NCI-H82 (cell line): Measurements from ENCODE around the gene CD300A.
A peak's percentile ranks its signal among the peaks of the same experiment; 100 is the strongest.
"Not testable (repeated sequence)": the region's sequence is repeated elsewhere in the genome, so short reads cannot be mapped to it uniquely, and the experiment has no call there.

Experiments
- DNase-seq: peaks from one replicate; lab custom pipeline; 2025; lab: John Stamatoyannopoulos, UW

The CD300A gene

GRCh38 chr17:74478420-74479100 is 12.1 kb downstream of the CD300A start:
- DNase-seq: no peak

GRCh38 chr17:74480290-74480689 is 13.9 kb downstream of the CD300A start:
- DNase-seq: no peak

DNA sequence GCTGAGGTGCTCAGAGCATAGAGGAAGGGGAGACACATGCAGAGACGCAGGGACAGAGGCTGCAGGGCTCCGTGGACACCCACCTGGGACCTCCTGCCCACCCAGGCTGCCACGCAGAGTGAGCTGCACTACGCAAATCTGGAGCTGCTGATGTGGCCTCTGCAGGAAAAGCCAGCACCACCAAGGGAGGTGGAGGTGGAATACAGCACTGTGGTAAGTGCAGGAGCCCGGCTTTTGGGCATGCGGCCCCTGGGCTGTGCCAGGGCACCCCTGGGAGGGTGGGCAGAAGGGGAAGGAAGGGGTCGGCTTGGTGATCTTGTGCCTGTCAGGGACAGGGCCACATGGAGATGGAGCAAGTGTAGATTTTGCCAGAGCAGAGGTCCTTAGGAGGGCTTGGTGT is 15.2 kb downstream of the CD300A start:
- no peak for DNase-seq

DNA sequence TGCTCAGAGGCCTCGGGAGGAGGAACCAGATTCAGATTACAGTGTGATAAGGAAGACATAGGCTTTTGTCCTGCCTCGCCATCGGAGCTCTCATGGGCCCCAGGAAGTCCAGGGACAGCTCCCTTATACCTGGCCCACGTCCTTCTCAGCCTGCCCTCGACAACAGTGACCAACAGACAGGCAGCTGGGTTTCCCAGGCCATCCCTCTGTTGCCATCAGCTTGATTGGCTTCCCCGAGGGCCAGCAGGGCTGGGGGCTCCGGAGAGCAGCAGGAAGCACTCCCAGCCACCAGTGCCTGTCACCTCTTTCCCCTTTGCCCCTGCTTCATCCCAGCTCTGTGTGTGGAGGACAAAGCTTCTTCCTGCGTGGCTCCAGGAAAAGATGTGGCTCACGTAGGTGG is 17.6 kb downstream of the CD300A start:
- DNase-seq: no peak

GRCh38 chr17:74485022-74485743 is 18.7 kb downstream of the CD300A start:
- no peak for DNase-seq

- no peak for DNase-seq
Measured at GRCh38 chr17:74485841-74486240, 19.4 kb downstream of the CD300A start.

DNA sequence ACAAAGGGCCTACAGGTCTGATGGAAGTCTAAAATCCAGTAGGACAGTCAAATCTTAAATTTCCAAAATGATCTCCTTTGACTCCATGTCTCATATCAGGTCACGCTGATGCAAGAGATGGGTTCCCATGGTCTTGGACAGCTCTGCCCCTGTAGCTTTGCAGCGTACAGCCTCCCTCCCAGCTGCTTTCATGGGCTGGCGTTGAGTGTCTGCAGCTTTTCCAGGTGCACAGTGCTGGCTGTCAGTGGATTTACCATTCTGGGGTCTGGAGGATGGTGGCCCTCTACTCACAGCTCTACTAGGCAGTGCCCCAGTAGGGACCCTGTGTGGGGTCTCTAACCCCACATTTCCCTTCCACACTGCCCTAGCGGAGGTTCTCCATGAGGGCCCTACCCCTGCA is 21.8 kb downstream of the CD300A start:
- not testable (repeated sequence) for DNase-seq

DNA sequence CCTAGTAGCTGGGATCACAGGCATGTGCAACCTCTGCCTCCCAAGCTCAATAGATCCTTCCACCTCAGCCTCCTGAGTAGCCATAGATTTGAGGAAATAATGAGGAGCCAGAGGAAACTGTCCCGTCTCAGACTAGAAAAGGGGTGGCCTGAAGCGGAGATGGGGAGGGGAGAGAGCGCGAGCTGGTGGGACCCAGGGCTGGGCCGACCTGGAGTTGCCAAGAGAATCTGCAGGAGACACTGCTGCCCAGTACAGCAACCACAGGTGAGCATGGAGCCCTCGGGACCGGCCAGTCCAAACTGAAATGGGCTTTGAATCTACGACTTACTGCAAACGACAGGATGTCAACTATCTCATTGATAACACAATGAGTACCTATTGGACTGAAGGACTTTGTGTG is 24.3 kb downstream of the CD300A start:
- no peak for DNase-seq

GRCh38 chr17:74491626-74492025 is 25.2 kb downstream of the CD300A start:
- no peak for DNase-seq

DNA sequence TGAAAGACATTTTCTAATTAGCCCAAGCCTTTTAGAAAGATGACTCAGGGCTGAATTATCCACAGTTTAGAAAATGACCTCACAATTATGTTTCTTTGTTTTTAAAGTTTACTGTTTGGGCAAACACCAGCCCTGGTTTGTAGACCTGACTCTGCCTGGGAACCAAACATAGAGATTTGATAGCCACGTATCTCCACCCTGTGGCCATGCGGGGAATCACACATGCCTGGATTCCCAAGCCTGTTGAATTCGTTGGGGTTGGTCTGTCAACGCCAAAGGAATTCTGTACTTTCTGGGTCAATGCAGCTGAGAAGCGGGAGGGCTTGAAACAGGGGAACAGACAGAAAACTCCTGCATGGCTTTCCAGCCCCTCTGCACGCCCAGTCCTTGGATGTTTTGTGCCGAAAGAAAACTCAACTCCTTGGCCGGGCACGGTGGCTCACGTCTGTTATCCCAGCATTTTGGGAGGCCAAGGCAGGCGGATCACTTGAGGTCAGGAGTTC is 26.9 kb downstream of the CD300A start:
- DNase-seq: peak; percentile 84

DNA sequence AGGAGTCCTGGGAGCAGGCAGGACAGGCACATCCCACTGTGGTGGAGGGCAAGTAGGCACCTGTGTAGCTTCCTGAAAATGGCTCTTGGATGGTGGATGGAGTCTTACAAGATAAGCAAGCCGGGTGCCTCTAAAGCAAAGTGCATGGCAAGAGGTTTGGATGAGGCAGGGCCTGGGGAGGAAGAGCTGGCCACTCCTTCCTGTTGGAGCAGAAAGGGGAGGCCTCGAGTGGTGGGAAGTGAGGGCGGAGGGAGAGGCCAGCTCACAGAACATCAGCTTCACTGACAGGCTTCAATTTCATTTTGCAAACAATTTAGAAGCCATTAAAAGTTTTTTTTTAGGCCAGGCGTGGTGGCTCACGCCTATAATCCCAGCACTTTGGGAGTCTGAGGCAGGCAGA is 31.0 kb downstream of the CD300A start:
- DNase-seq: no peak

DNA sequence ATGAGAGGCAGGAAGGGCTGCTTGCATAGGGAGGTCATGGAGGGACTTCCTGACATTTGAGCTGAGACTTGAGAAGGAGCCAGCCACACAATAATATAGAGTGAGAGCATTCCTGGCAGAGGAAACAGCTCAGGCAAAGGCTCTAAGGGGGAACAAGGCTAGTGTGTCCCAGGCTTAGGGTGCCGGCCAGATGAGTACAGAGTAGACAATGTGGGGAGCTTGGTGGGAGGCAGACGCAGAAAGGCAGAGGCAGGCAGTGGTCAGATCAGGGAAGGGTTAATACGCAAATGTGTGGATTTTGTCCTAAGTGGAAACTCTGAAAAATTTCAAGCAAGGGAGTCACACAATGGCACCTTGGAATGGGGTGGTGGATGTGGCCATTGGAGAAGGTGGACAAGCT is 33.6 kb downstream of the CD300A start:
- DNase-seq: no peak

DNA sequence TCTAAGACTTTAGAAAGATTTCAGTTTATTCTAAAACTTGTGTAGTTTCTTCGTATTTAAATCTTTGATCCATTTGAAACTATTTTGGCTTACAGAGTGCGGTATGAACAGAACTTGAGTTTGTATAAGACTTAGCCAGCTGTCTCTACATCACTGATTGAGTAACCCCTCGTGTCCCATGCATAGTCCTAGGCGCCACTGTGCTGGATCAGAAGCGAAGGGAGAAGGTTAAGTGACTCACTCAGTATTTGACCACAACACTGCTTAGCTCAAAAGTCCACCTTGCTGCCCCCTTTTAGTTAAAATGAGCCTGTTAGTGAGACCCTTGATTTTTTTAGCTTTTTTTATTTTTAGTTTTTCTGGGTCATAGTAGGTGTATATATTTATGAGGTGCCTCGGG is 36.4 kb downstream of the CD300A start:
- DNase-seq: no peak

- DNase-seq: not testable (repeated sequence)
Measured at GRCh38 chr17:74503949-74504348, 37.5 kb downstream of the CD300A start.

DNA sequence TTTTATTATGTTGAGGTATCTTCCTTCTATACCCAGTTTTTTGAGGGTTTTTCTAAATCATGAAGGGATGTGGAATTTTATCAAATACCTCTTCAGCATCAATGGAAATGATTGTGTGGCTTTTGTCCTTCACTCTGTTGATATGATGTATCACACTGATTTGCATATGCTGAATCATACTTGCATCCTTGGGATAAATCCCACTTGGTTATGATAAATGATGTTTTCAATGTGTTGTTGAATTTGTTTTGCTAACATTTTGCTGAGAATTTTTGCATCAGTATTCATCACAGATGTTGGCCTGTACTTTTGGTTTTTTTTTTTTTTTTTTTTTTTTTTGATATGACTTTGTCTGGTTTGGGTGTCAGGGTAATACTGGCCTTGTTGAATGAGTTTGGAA is 41.7 kb downstream of the CD300A start:
- DNase-seq: no peak

GRCh38 chr17:74512036-74512435 is 45.6 kb downstream of the CD300A start:
- DNase-seq: no peak

DNA sequence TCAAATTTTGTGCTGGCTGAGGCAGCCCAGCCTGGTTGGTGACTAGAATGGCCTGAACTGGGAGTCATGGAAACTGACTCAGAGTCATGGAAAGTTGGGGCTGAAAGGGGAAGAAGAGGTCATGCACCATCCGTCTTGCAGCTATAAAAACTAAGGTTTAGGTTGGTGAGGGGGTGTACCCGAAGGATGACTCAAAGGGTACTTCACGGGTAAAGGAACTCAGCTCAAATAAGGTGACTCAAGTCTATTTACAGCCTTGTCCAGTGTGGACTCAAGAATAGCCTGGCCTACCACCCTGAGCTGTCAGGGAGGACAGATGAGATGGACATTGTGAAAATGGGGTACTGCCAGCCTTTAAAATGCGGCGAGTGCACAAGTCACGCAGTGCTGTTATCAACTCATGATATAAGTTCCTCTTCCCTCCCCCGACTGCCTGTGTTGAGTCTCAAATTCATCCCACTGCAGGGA is 46.2 kb downstream of the CD300A start:
- no peak for DNase-seq

GRCh38 chr17:74513987-74514631 is 47.7 kb downstream of the CD300A start:
- peak; percentile 68 for DNase-seq

DNA sequence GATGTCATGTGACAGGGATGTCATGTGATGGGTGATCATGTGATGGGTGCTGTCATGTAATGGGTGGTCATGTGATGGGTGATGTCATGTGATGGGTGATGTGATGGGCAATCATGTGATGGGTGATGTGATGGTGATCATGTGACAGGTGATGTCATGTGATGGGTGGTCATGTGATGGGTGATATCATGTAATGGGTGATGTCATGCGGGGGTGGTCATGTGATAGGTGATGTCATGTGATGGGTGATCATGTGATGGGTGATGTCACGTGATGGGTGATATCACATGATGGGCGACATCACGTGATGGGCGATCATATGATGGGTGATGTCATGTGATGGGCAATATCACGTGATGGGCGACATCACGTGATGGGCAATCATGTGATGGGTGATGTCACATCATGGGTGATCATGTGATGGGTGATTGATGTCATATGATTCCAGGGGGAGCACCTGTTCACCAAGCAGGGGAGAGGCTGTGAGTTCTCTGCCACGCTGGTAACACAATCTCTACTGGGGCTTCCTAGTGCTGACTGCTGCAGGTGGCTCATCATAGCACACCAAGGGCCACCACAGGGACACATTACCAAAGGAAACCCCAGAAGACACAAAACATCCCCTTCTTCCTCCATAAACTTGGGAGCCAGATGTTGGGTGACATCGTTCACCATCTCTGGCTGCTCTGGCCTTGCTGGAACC is 48.3 kb downstream of the CD300A start:
- DNase-seq: peak; percentile 57

DNA sequence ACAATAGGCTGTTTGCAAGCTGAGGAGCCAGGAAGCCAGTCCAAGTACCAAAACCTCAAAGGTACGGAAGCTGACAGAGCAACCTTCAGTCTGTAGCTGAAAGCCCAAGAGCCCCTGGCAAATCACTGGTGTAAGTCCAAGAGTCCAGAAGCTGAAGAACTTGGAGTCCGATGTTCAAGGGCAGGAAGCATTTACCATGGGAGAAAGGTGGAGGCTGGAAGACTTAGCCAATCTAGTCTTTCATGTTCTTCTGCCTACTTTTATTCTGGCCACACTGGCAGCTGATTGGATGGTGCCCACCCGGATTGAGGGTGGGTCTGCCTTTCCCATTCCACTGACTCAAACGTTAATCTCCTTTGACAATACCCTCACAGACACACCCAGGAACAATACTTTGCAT is 49.5 kb downstream of the CD300A start:
- no peak for DNase-seq

- DNase-seq: no peak
Measured at GRCh38 chr17:74516561-74517328, 50.3 kb downstream of the CD300A start.
